OCI-LY3 (cell line): ENCODE data around the gene ZFP37.

ENCODE experiments used
- CTCF ChIP-seq: fragments of 200-600, 300-600 bp; sonication (generic); IDR thresholded peaks from 2 replicates; pipeline ENCODE4 v1.5.1; 2014; ENCODE audit warnings: antibody characterized with exemption, low read length, low read depth
- EZH2phosphoT487 ChIP-seq: fragments of 200-600 bp; shearing (Covaris generic); IDR thresholded peaks from 2 replicates; pipeline ENCODE4 v1.6.1; 2018; ENCODE audit warnings: antibody characterized with exemption, mixed run types, low read depth

GRCh38 chr9:112997236-112997941, 59.1 kb downstream of the ZFP37 start:
- TF ChIP-seq CTCF: no peak
- no peak for TF ChIP-seq EZH2phosphoT487
